OCI-LY1 (cell line): Measurements from ENCODE around the gene CHKA.

Source experiments
- H2AFZ ChIP-seq: fragments of 200-600 bp; sonication (generic), shearing (Covaris generic); 2 replicates; pipeline ENCODE4 v1.6.0; 2014; ENCODE audit warnings: antibody characterized with exemption, mild to moderate bottlenecking, low read length
- H3F3A ChIP-seq: fragments of 200-600 bp; sonication (generic), shearing (Covaris generic); 2 replicates; pipeline ENCODE4 v1.6.0; 2014; ENCODE audit warnings: mild to moderate bottlenecking, antibody characterized with exemption, low read length, moderate library complexity; ENCODE audit not compliant: insufficient read depth
- H3K27ac ChIP-seq: fragments of 200-600 bp; sonication (generic); 2 replicates; pipeline ENCODE4 v1.5.1; 2014; ENCODE audit warnings: low read length, mixed run types, mild to moderate bottlenecking, low read depth; ENCODE audit not compliant: poor library complexity, severe bottlenecking
- H3K27me3 ChIP-seq: fragments of 200-600 bp; sonication (generic); 2 replicates; pipeline ENCODE4 v1.6.0; 2014; ENCODE audit warnings: antibody characterized with exemption, mild to moderate bottlenecking, low read length, moderate library complexity; ENCODE audit not compliant: insufficient read depth
- H3K36me3 ChIP-seq: fragments of 200-600 bp; sonication (generic); 2 replicates; pipeline ENCODE4 v1.6.1; 2014; ENCODE audit warnings: mild to moderate bottlenecking, antibody characterized with exemption, low read length, moderate library complexity, mixed read lengths; ENCODE audit not compliant: insufficient read depth
- H3K4me1 ChIP-seq: fragments of 200-600 bp; sonication (generic); 2 replicates; pipeline ENCODE4 v1.5.1; 2014; ENCODE audit warnings: mild to moderate bottlenecking, low read length, moderate library complexity; ENCODE audit not compliant: insufficient read depth, severe bottlenecking
- H3K4me2 ChIP-seq: fragments of 200-600 bp; sonication (generic), shearing (Covaris generic); 2 replicates; pipeline ENCODE4 v1.6.1; 2014; ENCODE audit warnings: low read length
- H3K4me3 ChIP-seq: fragments of 200-600 bp; sonication (generic); 2 replicates; pipeline ENCODE4 v1.5.1; 2014; ENCODE audit warnings: low read length, low read depth, mild to moderate bottlenecking, mixed read lengths; ENCODE audit not compliant: poor library complexity, severe bottlenecking
- H3K79me2 ChIP-seq: fragments of 200-600 bp; shearing (Covaris generic); 2 replicates; pipeline ENCODE4 v1.6.1; 2016; ENCODE audit warnings: mixed run types, low read length, mixed read lengths; ENCODE audit not compliant: insufficient read depth
- H3K9ac ChIP-seq: fragments of 200-600 bp; sonication (generic), shearing (Covaris generic); 2 replicates; pipeline ENCODE4 v1.6.1; 2014; ENCODE audit warnings: mild to moderate bottlenecking, low read length, mixed read lengths
- H3K9me2 ChIP-seq: fragments of 200-600 bp; sonication (generic), shearing (Covaris generic); 2 replicates; pipeline ENCODE4 v1.6.1; 2014; ENCODE audit warnings: low read depth, mild to moderate bottlenecking, low read length, mixed read lengths
- H3K9me3 ChIP-seq: fragments of 200-600 bp; shearing (Covaris generic); 2 replicates; pipeline ENCODE4 v1.6.1; 2014; ENCODE audit warnings: low read length, mixed read lengths
- H4K20me1 ChIP-seq: fragments of 200-600 bp; sonication (generic), shearing (Covaris generic); 2 replicates; pipeline ENCODE4 v1.6.0; 2016; ENCODE audit warnings: mild to moderate bottlenecking, low read length; ENCODE audit not compliant: insufficient read depth
- CTCF ChIP-seq: fragments of 200-600 bp; sonication (generic), shearing (Covaris generic); IDR thresholded peaks from 2 replicates; pipeline ENCODE4 v1.5.1; 2017; ENCODE audit warnings: mild to moderate bottlenecking, antibody characterized with exemption, low read length, moderate library complexity, mixed read lengths
- EZH2 ChIP-seq: fragments of 200-600 bp; sonication (generic), shearing (Covaris generic); IDR thresholded peaks from 2 replicates; pipeline ENCODE4 v1.8.0; 2017; ENCODE audit warnings: borderline replicate concordance, mixed run types, mild to moderate bottlenecking, antibody characterized with exemption, low read length, moderate library complexity, mixed read lengths

Gene CHKA

GRCh38 chr11:68035266-68035876 lies 85.8 kb downstream of the CHKA start:
- no peak overlapping the region for H3K27ac ChIP-seq
- no peaks in the 10 kb centered on the region for H3K9me2 ChIP-seq
- no peaks in the 10 kb centered on the region for H3K27me3 ChIP-seq
- H3K9me3 ChIP-seq, result no peaks in the 10 kb centered on the region
- H3K36me3 ChIP-seq, result peaks cover 24% of the 10 kb centered on the region; the same call in 1 of the 2 replicates
- H3K4me3 ChIP-seq, result no peak overlapping the region
- no peak overlapping the region for H3K9ac ChIP-seq
- TF ChIP-seq CTCF (no peak), EZH2 (no peak)
- no peak overlapping the region for H2AFZ ChIP-seq
- H3K4me2 ChIP-seq, result no peak overlapping the region
- H3F3A ChIP-seq, result no peaks in the 10 kb centered on the region
- no peaks in the 10 kb centered on the region for H4K20me1 ChIP-seq
- H3K4me1 ChIP-seq, result peaks cover 27% of the 10 kb centered on the region
- no peaks in the 10 kb centered on the region for H3K79me2 ChIP-seq

- Histone ChIP-seq H3K79me2 (no peaks in the 10 kb centered on the region), H3K4me2 (no peak overlapping the region), H3K9ac (no peak overlapping the region), H3K27me3 (no peaks in the 10 kb centered on the region), H3F3A (no peaks in the 10 kb centered on the region), H2AFZ (no peak overlapping the region), H3K9me2 (no peaks in the 10 kb centered on the region), H3K4me3 (no peak overlapping the region), H3K27ac (no peak overlapping the region), H3K9me3 (no peaks in the 10 kb centered on the region), H3K4me1 (peaks cover 30% of the 10 kb centered on the region), H3K36me3 (peaks cover 24% of the 10 kb centered on the region; the same call in 1 of the 2 replicates), H4K20me1 (no peaks in the 10 kb centered on the region)
- TF ChIP-seq EZH2 (no peak), CTCF (no peak)
Observed at GRCh38 chr11:68033708-68034045, 87.5 kb downstream of the CHKA start.

- H3K36me3 ChIP-seq, result peaks cover 24% of the 10 kb centered on the region; the same call in 1 of the 2 replicates
- no peaks in the 10 kb centered on the region for H3F3A ChIP-seq
- no peak overlapping the region for H2AFZ ChIP-seq
- no peak overlapping the region for H3K4me3 ChIP-seq
- peaks cover 25% of the 10 kb centered on the region for H3K4me1 ChIP-seq
- H4K20me1 ChIP-seq, result no peaks in the 10 kb centered on the region
- H3K4me2 ChIP-seq, result no peak overlapping the region
- H3K9me2 ChIP-seq, result no peaks in the 10 kb centered on the region
- H3K27ac ChIP-seq, result no peak overlapping the region
- no peaks in the 10 kb centered on the region for H3K9me3 ChIP-seq
- H3K27me3 ChIP-seq, result no peaks in the 10 kb centered on the region
- H3K9ac ChIP-seq, result no peak overlapping the region
- no peak for TF ChIP-seq EZH2
- TF ChIP-seq CTCF, result no peak
- no peaks in the 10 kb centered on the region for H3K79me2 ChIP-seq
Observed at GRCh38 chr11:68032997-68033707, 88.0 kb downstream of the CHKA start.
